Measurements from ENCODE around the gene PAX7.

The PAX7 gene

DNA sequence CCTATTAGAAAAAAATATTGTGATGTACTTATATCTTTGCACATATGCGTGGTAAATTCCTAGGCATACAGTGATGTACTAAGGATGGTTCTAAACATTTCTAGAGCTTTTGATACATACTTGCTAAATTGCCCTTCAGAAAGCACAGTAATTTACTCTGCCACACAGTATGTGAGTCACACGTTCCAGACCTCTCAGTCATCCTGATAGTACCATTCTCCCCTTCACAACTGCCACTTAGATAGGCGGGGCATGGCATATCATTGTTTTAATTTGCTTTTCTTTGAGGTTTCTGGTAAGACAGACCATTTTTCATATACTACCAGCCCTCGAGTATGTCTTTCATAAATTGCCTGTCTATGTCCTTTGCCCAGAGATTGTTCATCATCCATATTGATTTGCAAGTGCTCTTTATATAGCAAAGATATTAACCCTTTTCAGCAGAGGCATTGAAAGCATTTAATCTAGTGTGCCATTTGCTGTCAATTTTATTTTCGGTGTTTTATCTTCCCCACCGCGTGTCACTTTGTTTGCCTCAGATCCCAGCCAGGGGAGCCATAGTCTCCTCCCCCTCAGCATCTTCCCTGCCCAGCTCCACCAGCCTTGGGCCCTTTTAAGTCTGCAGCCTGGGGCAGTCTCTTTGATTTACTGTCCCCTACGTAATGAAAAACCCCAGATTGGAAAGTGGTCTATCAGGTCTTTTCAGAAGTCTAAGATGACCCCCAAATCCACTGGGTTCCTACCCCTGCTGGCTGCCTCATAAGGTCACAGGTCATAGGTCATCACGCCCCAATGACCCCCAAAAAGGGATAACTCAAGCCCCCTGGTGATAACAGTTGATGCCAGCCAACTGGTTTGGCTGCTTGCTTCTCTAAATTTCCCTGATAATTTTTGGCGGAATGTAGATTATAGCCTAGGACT, 11.8 kb upstream of the PAX7 start:
- ATAC-seq, result peak; percentile 93
- DNase-seq, result no peak

DNA sequence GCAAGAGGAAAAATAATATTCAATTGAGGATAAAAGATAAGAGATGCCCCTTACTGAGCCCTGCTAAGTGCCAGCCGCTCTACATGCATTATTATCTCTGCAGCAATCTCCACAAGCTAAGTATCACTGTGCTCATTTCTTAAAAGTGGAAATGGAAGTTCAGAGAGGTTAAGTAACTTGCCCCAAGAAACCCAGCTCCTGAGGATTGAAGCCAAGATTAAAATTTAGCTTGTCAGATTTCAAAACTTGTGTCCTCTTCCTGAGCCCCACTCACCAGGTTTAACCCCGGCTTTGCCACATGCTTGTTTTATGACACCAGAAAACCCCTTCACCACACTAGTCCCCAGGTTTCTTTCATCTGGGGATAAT, 11.2 kb upstream of the PAX7 start:
- DNase-seq (no peak), ATAC-seq (no peak)

- DNase-seq (no peak), ATAC-seq (no peak)
Measured at GRCh38 chr1:18628511-18628910, 2.1 kb upstream of the PAX7 start.

GRCh38 chr1:18629659-18630510, 761 bp upstream of the PAX7 start:
- DNase-seq, result no peak
- no peak for ATAC-seq

GRCh38 chr1:18631496-18632217, 1.0 kb downstream of the PAX7 start:
- ATAC-seq, result no peak
- no peak for DNase-seq

GRCh38 chr1:18632218-18632588, 1.6 kb downstream of the PAX7 start:
- ATAC-seq (no peak), DNase-seq (no peak)

GRCh38 chr1:18632783-18633421, 2.3 kb downstream of the PAX7 start:
- DNase-seq (no peak), ATAC-seq (no peak)

- ATAC-seq, result no peak
- DNase-seq, result no peak
Measured at GRCh38 chr1:18633422-18634155, 2.9 kb downstream of the PAX7 start.

GRCh38 chr1:18634276-18634675, 3.6 kb downstream of the PAX7 start:
- no peak for DNase-seq
- no peak for ATAC-seq

- no peak for ATAC-seq
- DNase-seq, result no peak
Measured at GRCh38 chr1:18635070-18635577, 4.5 kb downstream of the PAX7 start.

DNA sequence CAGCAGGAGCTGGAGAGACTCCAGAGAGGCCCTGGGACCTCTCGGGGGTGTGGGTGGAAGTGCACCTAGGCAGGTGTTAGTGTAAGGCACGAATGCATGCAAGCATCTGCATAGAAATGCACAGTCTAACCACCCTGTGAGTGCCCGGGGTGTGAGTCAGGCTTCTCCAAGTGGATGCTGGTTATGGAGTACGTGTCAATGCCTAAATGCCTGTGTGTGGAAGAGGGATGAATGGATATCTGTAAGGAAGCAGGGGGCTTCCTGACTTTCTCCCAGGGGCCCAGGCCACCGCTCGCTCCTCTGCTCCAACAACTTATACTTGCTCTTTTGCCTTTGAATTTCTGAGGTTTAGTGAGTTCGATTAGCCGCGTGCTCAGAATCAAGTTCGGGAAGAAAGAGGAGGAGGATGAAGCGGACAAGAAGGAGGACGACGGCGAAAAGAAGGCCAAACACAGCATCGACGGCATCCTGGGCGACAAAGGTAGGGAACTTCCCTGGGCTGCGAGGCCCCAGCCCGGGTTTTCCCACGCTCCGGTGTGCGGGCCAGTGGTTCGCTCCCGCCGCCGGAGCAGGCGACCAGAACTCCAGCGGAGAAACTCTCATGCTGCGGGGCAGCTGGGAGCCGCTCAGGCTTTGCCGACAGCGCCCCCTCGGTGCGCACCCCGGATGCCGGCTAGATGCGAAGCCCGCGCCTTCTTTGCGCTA, 5.4 kb downstream of the PAX7 start:
- no peak for ATAC-seq
- no peak for DNase-seq

GRCh38 chr1:18636596-18637508, 6.2 kb downstream of the PAX7 start:
- ATAC-seq (no peak), DNase-seq (no peak)

DNA sequence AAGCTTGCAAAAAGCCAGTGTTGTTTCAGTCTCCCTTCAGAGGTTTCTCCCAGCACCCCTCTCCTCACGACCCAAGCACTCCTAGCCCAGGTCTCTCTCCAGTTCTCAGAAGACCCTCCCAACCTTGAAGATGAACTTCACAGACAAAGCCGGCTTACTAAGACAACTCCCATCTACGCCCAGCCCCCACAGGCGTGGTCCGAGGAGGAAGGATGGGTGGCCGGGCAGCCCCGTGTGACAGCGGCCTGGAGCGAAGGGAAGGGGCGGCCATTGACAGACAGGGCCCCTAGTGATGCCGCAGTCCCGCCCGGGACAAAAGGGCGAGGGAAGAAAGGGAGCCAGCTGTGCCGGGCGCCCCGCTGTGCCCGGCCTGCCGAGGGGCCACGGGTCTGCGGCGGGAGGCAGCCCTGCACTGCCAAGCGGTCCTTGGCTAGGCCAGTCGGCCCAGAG, 6.9 kb downstream of the PAX7 start:
- no peak for DNase-seq
- ATAC-seq, result no peak

DNA sequence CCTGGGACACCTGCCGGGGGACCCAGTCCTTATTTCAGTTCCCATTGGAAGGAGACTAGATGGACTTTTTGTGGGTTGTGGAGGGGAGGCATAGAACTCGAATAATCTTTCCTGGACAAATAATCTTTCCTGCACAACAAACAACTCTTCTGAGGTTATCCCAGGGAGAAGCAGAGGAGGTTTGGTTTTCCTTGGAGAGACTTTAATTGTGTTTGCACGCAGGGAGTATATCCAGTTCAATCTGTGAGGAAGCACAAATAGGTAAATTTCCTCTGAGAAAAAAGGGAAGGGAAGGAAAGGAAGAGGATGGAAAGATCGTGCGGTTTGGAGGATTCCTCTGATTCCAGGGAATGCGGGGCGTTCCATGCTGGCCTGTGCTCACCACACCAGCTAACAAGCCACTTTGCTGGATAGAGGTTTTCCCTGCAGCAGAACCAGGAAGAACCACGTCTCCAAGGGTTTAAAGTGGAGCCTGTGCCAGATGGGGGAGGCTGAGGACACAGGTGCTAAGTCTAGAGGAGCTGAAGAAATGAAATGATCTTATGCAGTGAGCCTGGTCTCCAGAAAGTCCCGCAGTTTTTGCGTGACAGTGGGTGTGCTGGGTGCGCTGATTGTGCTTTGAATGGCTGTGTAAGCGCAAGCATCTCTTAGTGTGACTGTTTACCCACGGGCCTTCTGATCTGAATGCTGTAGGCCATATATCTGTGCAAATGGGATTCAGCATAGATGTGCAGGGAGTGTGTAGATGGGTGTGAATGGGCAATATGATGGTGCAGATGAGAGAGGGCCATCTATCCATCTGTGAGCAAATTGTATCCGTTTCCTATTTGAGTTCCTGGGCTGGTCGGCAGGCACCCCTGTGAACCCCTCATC, 7.6 kb downstream of the PAX7 start:
- DNase-seq (no peak), ATAC-seq (no peak)

GRCh38 chr1:18638835-18639364, 8.3 kb downstream of the PAX7 start:
- DNase-seq (no peak), ATAC-seq (no peak)

- no peak for ATAC-seq
- DNase-seq, result no peak
Measured at GRCh38 chr1:18639368-18640055, 8.9 kb downstream of the PAX7 start.

GRCh38 chr1:18640228-18641004, 9.8 kb downstream of the PAX7 start:
- DNase-seq (no peak), ATAC-seq (no peak)
